Hypothalamus (tissue), 51 donors: ENCODE results near the gene AKAP7.
"Not testable (repeated sequence)": the region's sequence is repeated elsewhere in the genome, so short reads cannot be mapped to it uniquely, and the experiment has no call there.

Experiments used
- DNase-seq, 51 donors: peaks; one replicate each; lab custom pipeline; 2025; lab: John Stamatoyannopoulos, UW

Gene AKAP7

DNA sequence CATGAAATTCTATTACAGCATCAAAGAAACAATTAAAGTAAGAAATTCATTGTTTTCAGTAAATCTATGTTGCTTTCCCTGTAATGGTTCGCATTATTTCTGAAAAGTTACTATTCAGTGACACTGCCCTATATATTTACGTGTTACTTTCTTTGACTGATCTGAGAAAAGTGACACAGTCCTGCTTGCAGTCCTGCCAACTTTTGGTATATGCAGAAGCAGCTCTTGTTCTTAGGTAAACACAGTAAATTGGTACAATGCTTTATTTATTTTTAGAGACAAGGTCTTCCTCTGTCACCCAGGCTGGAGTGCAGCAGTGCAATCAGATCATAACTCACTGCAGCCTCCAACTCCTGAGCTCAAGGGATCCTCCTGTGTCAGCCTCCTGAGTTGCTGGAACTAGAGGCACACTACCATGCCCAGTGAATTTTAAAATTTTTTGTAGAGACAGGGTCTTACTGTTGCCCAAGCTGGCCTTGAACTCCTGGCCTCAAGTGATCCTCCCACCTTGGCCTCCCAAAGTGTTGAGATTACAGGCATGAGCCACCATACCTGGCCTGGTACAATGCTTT, 151.3 kb downstream of the AKAP7 start:
- DNase-seq, result no peak

DNA sequence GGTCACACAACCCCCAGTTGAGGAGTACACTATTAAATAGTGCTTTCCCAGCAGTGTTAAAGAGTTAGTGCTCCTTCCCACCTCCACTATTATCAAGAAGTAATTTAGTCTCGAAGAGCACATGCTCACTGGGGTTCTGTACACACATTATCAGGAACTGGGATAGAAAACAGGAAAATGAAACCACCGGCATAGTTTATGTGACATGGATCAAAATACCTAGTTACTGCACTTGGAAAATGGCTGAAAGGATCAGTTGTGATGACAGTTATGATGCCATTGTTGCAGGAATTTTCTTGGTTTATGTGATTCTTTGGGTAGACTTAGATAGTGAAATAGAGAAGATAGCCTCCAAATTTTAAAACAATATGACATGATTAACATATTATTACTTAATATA, 152.9 kb downstream of the AKAP7 start:
- no peak for DNase-seq

DNA sequence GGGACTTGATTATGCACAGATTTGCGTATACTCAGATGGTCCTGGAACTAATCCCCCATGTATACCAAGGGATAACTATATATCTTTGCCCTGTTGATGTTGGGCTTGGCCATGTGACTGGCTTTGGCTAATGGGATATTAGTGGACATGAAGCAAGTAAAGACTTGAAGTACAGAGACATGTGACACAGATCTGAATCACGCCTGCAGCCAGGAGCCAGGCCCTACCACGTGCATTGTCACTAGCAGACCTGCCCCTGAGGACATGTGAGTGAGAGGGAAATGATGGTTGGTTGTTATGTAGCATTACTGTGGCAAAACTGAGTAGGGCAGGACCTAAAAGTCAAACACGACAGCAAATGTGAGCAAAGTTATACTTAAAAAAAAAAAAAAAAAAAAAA, 155.7 kb downstream of the AKAP7 start:
- DNase-seq, result no peak

DNA sequence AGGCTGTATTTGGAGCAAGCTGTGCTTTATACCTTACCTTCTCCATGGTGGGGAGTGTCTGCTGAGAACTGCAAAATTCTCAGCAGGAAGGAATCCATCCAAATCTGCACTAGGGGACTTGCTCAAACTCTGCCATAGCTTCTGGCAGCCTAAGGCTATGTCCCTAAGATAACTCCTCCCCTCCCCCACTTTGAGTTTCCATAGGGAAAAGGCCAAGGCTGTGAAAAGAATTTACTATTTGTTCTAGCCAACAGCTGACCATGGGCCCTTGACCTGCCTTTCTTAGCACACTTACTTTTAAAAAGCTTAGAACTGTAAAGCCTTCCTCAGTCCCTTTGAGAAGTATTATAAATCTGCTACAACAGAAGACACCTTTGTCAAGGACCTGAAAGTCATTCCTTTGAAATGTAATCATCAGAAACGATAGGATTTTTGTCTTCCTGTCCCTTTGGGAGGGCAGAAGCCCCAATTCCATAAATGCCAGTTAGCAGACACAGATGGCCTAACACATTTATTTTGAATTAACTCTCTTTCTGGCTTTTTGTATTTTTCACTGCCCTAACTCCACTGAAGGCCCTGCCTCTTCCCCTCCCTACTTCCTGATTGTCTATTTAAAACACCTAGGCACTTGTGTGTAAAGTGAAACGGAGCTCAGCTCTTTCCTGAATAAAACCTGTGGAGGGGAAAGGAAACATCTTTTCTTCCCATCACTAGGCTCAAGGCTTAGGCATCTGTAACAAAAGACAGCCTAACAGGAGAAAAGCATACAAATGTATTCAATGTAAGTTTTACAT, 157.1 kb downstream of the AKAP7 start:
- DNase-seq, result no peak

DNA sequence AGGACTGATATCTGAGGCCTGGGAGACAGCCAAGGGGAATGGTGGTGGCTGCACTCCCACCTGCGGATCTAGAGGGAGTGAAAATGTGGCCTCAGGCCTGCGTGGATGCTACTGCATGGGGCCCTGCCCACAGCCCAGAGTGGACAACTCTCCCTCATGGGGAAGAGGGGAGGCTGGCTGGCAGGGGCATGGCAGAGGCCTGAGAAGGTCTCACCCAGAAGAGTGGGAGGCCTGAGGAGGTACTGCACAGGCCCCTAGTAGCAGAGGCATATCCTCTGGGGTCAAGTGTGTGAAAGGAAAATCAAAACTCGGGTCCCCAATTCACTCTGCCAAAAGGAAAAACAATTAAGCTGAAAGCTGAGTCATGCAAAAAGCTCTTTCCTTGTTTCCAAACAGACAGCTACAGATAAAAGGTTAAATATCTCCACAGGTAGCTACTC, 158.2 kb downstream of the AKAP7 start:
- DNase-seq, result no peak

DNA sequence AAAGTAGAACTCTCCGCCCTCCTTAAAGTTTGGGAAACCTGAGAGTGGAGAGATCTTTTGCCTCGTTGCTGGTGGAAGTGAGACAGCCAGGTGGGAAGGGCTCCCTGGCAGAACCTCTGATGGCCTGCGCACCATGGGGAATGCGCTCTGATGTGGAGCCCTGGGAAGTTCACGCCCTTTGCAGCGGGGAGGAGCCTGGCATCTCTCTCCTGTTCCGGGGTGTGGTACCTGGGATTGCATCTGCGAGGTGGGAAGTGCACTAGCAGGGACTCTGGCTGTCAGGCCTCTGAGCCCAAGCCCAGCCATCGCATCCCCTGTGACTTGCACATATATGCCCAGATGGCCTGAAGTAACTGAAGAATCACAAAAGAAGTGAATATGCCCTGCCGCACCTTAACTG, 159.8 kb downstream of the AKAP7 start:
- no peak for DNase-seq

DNA sequence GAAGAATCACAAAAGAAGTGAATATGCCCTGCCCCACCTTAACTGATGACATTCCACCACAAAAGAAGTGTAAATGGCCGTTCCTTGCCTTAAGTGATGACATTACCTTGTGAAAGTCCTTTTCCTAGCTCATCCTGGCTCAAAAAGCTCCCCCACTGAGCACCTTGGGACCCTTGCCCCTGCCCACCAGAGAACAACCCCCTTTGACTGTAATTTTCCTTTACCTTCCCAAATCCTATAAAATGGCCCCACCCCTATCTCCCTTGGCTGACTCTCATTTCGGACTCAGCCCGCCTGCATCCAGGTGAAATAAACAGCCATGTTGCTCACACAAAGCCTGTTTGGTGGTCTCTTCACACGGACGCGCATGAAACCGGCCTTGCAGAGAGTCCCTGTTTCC, 165.6 kb downstream of the AKAP7 start:
- not testable (repeated sequence) for DNase-seq

DNA sequence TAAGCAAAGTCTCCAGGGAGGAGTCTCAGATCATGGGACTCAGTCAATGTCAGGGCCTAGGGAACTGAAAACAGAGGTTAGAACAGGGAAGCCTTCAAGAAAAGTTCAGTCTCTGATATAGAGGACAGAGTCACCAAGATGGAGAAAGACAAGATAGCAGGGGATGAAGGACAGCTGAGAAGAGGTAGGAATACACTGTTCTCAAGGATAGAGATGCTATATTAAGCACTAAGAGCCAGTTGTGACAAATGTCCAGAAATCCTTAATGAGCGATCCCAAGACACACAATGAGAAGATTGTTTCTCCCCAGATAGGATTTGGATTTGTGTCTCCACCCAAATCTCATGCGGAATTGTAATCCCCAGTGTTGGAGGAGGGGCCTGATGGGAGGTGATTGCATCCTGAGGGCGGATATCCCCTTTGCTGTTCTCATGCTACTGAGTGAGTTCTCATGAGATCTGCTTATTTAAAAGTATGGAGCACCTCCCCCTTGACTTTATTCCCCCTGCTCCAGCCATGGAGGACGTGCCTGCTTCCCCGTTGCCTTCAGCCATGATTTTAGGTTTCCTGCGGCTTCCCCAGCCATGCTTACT, 168.2 kb downstream of the AKAP7 start:
- no peak for DNase-seq

DNA sequence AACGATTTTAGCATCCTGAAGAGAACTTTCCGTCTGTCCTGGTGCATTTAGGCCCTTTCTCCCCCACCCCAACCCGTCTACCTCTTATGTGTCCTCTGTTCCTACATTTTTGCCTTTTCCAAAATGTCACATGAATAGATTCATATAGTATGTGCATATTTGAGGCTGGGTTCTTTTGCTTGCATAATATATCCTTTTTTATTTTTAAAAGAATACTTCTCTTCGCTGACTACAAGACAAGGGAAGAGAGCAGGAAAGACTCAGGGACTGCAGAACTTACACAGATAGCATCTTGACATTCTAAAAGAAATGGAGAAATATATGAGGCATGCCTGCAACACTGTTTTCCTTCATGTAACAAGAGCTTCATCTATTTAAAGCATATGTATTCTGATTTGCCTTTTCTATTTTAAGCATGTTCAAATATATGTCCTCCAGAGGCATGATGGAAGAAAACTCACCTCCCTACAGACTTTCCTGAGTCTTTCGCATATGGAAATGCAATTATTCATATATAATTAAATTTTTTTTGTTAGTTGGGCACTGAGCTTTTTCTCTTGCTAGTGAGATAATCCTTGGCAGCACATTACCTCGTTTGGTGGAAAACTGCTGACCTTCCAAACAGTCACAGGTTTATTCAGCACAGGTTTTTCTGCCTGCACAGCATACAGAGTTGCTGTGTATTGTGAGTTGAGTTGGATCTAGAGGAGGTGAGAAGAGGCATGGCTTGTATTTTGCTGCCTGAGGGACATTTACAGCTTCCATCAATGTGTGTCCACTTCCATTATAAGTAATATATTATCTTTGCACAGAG, 170.0 kb downstream of the AKAP7 start:
- no peak for DNase-seq

DNA sequence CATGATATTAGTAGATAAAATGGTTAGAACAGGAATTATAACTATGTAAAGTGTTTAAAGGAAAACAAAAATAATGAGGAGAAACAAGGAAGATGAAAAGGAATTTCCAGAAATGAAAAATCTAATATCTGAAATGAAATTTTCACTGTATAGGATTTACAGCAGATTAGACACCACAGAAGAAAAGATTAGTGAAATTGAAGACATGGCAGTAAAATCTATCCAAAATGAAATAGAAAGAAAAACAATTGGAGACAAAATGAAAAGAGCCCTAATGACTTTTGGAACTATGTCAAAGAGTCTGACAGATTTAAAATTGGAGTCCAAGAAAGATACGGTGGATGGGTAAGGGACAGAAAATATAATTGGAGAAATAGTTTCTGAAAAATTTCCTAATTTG, 174.2 kb downstream of the AKAP7 start:
- no peak for DNase-seq

DNA sequence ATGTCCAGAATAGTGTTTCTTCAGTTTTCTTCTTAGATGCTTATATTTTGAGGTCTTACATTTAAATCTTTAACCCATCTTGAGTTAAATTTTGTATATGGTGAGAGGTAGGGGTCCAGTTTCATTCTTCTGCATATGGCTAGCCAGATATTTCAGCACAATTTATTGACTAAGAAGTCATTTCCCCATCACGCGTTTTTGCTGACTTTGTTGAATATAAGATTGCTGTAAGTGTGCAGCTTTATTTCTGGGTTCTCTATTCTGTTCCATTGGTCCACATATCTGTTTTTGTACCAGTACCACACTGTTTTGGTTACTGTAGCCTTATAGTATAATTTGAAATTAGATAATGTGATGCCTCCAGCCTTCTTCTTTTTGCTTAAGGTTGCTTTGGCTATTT, 179.6 kb downstream of the AKAP7 start:
- no peak for DNase-seq

DNA sequence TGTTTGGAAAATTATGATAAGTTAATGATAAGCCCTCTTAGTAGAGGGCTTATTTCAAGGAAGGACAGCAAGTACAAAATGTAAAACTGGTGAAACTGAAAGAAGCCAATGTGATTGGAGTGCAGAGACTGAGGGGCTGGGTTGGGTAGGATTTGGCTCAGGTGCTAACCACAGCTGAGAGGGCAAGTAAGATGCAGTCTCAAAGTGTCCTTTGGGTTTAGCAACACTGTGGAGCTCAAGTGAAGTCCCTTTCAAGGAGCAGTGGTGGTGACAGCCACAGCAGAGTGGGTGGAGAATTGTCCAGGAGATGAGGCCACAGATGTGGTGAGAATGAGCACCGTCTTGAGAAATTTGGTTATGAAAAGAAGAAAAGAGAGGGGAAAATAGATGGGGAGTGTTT, 181.4 kb downstream of the AKAP7 start:
- DNase-seq, result no peak

DNA sequence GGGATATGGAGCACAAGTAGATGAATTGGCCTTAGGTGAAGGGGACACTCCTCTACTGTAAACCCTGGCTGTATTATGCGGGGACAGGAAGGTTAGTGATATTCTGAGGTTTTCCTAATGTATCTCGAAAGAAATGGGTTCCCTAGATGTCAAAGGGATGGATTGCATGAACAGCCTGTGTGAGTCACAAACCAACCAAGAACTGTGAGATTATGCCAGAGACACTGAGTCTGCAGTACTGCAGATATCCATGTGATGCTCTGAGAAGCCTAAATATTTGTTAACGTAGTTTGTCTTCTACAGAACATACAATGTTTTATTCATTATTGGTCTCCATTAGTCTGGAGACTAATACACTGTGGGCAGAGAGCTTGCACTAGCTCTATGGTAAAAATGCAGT, 182.2 kb downstream of the AKAP7 start:
- DNase-seq, result no peak

DNA sequence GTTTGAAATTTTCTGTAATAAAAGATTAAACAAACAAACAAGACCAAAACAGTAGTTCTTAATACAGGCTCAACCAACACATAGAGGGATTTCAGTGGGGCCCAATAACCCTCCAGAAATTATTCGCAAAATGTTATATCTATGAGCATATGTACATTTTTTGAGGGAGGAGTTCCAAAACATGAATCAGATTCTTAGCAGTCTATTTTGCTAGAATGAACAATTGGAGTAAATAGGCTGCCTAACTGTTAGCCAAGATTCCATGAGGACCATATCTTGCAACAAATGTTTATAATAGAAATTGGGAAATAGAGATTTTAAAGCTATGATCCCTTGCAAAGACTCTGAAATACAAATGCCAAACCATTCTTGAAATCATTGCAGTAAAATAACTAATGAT, 186.3 kb downstream of the AKAP7 start:
- no peak for DNase-seq

DNA sequence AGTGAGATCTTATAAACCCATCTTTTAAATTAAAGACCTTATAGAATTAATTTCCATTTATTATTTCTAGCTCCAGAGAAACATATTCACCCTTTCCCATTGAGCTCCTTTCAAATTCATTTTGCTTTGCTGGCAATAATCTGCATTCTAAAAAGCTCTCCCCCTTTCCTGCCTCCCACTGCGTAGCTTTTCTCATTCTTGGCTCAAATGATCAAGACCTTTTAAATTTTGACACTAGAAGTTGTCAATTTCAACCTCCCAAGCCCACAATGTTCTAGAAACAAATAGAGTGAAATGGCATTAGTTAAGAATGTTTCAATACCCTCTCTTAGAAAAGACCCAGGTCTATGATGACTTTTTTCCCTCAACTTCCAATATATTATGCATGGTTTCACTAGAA, 186.9 kb downstream of the AKAP7 start:
- no peak for DNase-seq

DNA sequence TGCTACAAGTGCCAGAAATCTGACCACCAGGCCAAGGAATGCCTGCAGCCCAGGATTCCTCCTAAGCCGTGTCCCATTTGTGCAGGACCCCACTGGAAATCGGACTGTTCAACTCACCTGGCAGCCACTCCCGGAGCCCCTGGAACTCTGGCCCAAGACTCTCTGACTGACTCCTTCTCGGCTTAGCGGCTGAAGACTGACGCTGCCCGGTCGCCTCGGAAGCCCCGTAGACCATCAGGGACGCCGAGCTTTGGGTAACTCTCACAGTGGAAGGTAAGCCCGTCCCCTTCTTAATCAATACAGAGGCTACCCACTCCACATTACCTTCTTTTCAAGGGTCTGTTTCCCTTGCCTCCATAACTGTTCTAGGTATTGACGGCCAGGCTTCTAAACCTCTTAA, 190.4 kb downstream of the AKAP7 start:
- DNase-seq, result not testable (repeated sequence)

DNA sequence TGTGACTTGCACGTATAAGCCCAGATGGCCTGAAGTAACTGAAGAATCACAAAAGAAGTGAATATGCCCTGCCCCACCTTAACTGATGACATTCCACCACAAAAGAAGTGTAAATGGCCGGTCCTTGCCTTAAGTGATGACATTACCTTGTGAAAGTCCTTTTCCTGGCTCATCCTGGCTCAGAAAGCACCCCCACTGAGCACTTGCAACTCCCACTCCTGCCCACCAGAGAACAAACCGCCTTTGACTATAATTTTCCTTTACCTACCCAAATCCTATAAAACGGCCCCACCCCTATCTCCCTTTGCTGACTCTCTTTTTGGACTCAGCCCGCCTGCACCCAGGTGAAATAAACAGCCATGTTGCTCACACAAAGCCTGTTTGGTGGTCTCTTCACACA, 193.5 kb downstream of the AKAP7 start:
- not testable (repeated sequence) for DNase-seq

DNA sequence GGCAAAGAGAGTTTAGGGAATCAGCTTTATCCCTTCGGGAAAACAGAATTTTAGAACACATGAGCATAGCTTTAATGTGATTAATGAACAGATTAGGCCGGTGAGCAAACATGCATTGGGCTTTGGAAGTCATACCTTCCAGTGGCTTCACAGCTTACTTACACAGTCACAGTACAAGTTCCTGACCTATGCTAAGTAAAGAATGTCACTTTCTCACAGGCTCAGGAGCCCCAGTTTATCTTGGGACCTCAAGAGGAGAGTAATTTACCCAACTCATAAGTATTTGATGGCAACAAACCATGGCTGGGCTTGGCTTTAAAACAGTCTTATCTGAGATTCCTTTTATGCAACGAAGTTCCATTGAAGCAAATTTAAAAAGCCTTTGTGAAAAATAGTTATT, 195.9 kb downstream of the AKAP7 start:
- DNase-seq, result no peak

DNA sequence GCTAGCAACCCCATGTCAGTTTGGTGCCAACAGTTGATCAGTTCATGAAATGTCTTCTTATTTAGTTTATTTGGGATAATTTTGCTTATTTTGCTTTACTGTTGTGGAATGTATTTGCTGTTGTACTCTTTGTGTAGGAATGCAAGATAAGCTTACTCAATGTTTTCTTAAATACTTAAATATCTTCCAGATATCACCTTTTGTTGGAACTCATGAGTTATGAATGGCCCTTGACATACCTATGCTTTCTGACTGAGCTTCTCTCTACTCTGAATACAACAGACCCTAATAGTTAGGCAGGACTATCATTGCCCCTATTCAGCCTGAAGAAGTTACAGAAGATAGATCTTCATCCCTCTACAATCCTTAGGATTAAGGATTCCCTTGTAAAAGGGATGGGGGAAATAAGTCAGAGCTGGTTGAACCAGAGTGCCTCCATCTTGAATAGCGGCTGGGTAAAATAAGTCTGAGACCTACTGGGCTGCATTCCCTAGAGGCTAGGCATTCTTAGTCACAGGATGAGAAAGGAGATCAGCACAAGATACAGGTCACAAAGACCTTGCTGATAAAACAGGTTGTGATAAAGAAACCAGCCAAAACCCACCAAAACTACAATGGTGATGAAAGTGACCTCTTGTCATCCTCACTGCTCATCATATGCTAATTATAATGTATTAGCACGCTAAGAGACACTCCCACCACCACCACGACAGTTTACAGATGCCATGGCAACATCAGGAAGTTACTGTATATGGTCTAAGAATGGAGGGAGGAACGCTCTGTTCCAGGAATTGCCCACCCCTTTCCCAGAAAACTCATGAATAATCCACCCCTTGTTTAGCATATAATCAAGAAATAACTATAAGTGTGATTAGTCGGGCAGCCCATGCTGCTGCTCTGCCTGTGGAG, 196.9 kb downstream of the AKAP7 start:
- DNase-seq, result no peak
